Measurements from ENCODE around the gene CPT1C.

CPT1C gene

GRCh38 chr19:49683814-49684250 lies 7.1 kb upstream of the CPT1C start:
- H4K12ac ChIP-seq (ENCODE audit: low read depth, low read length): no peak overlapping the region
- no CpG with 5 or more reads among the region's 18 CpGs for WGBS (ENCODE audit: extremely low coverage, insufficient coverage, insufficient read length)
- no peak overlapping the region for H3K23ac ChIP-seq (ENCODE audit: low read length)

DNA sequence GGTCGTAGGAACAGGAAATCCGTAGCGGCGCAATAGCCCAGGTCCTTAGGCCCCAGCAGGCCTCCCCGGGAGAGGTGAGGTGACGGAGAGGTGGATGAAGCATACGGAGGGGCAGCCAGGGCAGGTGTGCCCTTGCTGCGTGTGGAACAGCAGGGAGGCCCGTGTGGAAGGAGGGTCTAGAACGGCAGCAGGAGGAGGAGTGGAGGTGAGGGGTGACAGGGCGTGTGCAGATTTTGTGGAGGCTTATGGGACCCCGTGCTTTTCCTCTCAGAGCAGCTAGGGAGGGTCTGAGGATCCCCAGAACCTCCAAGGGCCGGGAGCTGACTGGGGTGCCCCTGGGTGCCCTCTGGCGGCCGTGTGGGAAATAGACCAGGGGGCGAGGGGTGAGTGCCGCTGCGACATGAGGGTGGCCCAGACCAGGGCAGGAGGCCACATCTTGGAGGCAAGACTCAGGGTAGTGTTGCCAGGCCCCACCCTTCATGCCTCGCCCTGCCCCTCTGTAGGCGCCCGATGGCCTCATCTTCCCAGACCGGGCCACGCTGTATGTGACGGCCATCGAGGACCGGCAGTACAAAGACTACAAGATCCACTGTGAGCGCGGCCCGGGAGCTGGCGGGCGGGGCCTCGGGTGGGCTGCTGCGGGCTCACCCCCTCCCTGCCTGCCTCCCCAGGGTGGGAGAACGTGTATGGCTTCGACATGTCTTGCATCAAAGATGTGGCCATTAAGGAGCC lies 6.5 kb upstream of the CPT1C start:
- Histone ChIP-seq H3K27ac (ENCODE audit: low read depth, low read length) (no peak overlapping the region), H3K4me3 (ENCODE audit: low read depth, low read length) (no peak overlapping the region), H3K27me3 (ENCODE audit: insufficient read depth, low read length) (no peaks in the 10 kb centered on the region), H3K79me2 (ENCODE audit: control insufficient read depth, insufficient read depth, low read length, poor library complexity) (peaks cover 7% of the 10 kb centered on the region), H3K18ac (ENCODE audit: low read length) (peak overlapping the region; percentile 44), H2BK120ac (ENCODE audit: insufficient read depth, low read length, poor library complexity) (no peak overlapping the region), H4K91ac (ENCODE audit: low read depth, low read length) (no peak overlapping the region), H4K8ac (ENCODE audit: low read depth, low read length) (no peak overlapping the region), H3K23ac (ENCODE audit: low read length) (no peak overlapping the region), H2BK12ac (ENCODE audit: low read length) (no peak overlapping the region), H3K9me3 (ENCODE audit: insufficient read depth, low read depth, low read length) (peaks cover 2% of the 10 kb centered on the region), H3K14ac (ENCODE audit: low read length) (no peak overlapping the region), H3K4ac (ENCODE audit: low read depth, low read length) (no peak overlapping the region), H4K12ac (ENCODE audit: low read depth, low read length) (no peak overlapping the region), H3K36me3 (ENCODE audit: control insufficient read depth in 1 of 2, insufficient read depth in 2 of 2, low read length in 2 of 2) (peaks cover 72% of the 10 kb centered on the region in 2 experiments), H3K4me1 (ENCODE audit: control insufficient read depth in 1 of 2, insufficient read depth in 2 of 2, low read length in 2 of 2) (peaks cover 5 to 9% of the 10 kb centered on the region in 2 experiments), H3K4me2 (ENCODE audit: low read length) (no peak overlapping the region), H2AK5ac (ENCODE audit: low read length) (no peak overlapping the region), H2BK5ac (ENCODE audit: low read depth, low read length, poor library complexity) (no peak overlapping the region), H2AFZ (ENCODE audit: insufficient read depth, low read length, poor library complexity) (no peak overlapping the region), H3K9ac (ENCODE audit: low read length) (no peak overlapping the region), H3K79me1 (ENCODE audit: low read length) (no peaks in the 10 kb centered on the region)
- no peak for DNase-seq
- WGBS (ENCODE audit: extremely low coverage, insufficient coverage, insufficient read length): no CpG with 5 or more reads among the region's 35 CpGs

More at GRCh38 chr19:49683814-49684250, 7.1 kb upstream of the CPT1C start:
- no peak overlapping the region for H2BK120ac ChIP-seq (ENCODE audit: insufficient read depth, low read length, poor library complexity)
- H2AK5ac ChIP-seq (ENCODE audit: low read length): no peak overlapping the region
- H3K9ac ChIP-seq (ENCODE audit: low read length): no peak overlapping the region
- no peak overlapping the region for H2BK12ac ChIP-seq (ENCODE audit: low read length)
- no peak overlapping the region for H4K91ac ChIP-seq (ENCODE audit: low read depth, low read length)
- peaks cover 5 to 10% of the 10 kb centered on the region in 2 experiments for H3K4me1 ChIP-seq (ENCODE audit: control insufficient read depth in 1 of 2, insufficient read depth in 2 of 2, low read length in 2 of 2)
- H2BK5ac ChIP-seq (ENCODE audit: low read depth, low read length, poor library complexity): no peak overlapping the region
- H3K79me2 ChIP-seq (ENCODE audit: control insufficient read depth, insufficient read depth, low read length, poor library complexity): peaks cover 12% of the 10 kb centered on the region
- H3K9me3 ChIP-seq (ENCODE audit: insufficient read depth, low read depth, low read length): peaks cover 2% of the 10 kb centered on the region
- peaks cover 68 to 71% of the 10 kb centered on the region in 2 experiments for H3K36me3 ChIP-seq (ENCODE audit: control insufficient read depth in 1 of 2, insufficient read depth in 2 of 2, low read length in 2 of 2)
- H2AFZ ChIP-seq (ENCODE audit: insufficient read depth, low read length, poor library complexity): no peak overlapping the region
- H3K4me2 ChIP-seq (ENCODE audit: low read length): no peak overlapping the region
- no peak overlapping the region for H4K8ac ChIP-seq (ENCODE audit: low read depth, low read length)
- no peaks in the 10 kb centered on the region for H3K79me1 ChIP-seq (ENCODE audit: low read length)
- H3K27me3 ChIP-seq (ENCODE audit: insufficient read depth, low read length): no peaks in the 10 kb centered on the region
- no peak overlapping the region for H3K27ac ChIP-seq (ENCODE audit: low read depth, low read length)
- H3K4me3 ChIP-seq (ENCODE audit: low read depth, low read length): no peak overlapping the region
- no peak overlapping the region for H3K18ac ChIP-seq (ENCODE audit: low read length)
- H3K4ac ChIP-seq (ENCODE audit: low read depth, low read length): no peak overlapping the region
- DNase-seq: no peak
- H3K14ac ChIP-seq (ENCODE audit: low read length): no peak overlapping the region

GRCh38 chr19:49684983-49685553 lies 5.8 kb upstream of the CPT1C start:
- H4K12ac ChIP-seq (ENCODE audit: low read depth, low read length): no peak overlapping the region
- peaks cover under 1% of the 10 kb centered on the region for H3K79me2 ChIP-seq (ENCODE audit: control insufficient read depth, insufficient read depth, low read length, poor library complexity)
- H3K18ac ChIP-seq (ENCODE audit: low read length): no peak overlapping the region
- no peak overlapping the region for H2BK5ac ChIP-seq (ENCODE audit: low read depth, low read length, poor library complexity)
- H2BK12ac ChIP-seq (ENCODE audit: low read length): no peak overlapping the region
- no peak overlapping the region for H3K14ac ChIP-seq (ENCODE audit: low read length)
- peaks cover 2% of the 10 kb centered on the region for H3K79me1 ChIP-seq (ENCODE audit: low read length)
- H3K27me3 ChIP-seq (ENCODE audit: insufficient read depth, low read length): no peaks in the 10 kb centered on the region
- H3K4me2 ChIP-seq (ENCODE audit: low read length): no peak overlapping the region
- H2AFZ ChIP-seq (ENCODE audit: insufficient read depth, low read length, poor library complexity): no peak overlapping the region
- H2AK5ac ChIP-seq (ENCODE audit: low read length): no peak overlapping the region
- H3K4me3 ChIP-seq (ENCODE audit: low read depth, low read length): no peak overlapping the region
- H3K27ac ChIP-seq (ENCODE audit: low read depth, low read length): no peak overlapping the region
- H3K36me3 ChIP-seq (ENCODE audit: control insufficient read depth in 1 of 2, insufficient read depth in 2 of 2, low read length in 2 of 2): peaks cover 72% of the 10 kb centered on the region in 2 experiments
- peaks cover 2% of the 10 kb centered on the region for H3K9me3 ChIP-seq (ENCODE audit: insufficient read depth, low read depth, low read length)
- H3K23ac ChIP-seq (ENCODE audit: low read length): no peak overlapping the region
- H2BK120ac ChIP-seq (ENCODE audit: insufficient read depth, low read length, poor library complexity): no peak overlapping the region
- H4K8ac ChIP-seq (ENCODE audit: low read depth, low read length): no peak overlapping the region
- H4K91ac ChIP-seq (ENCODE audit: low read depth, low read length): no peak overlapping the region
- H3K4ac ChIP-seq (ENCODE audit: low read depth, low read length): no peak overlapping the region
- H3K4me1 ChIP-seq (ENCODE audit: control insufficient read depth in 1 of 2, insufficient read depth in 2 of 2, low read length in 2 of 2): peaks cover 10 to 13% of the 10 kb centered on the region in 2 experiments
- no peak for DNase-seq
- WGBS (ENCODE audit: extremely low coverage, insufficient coverage, insufficient read length): no CpG with 5 or more reads among the region's 13 CpGs
- H3K9ac ChIP-seq (ENCODE audit: low read length): no peak overlapping the region

DNA sequence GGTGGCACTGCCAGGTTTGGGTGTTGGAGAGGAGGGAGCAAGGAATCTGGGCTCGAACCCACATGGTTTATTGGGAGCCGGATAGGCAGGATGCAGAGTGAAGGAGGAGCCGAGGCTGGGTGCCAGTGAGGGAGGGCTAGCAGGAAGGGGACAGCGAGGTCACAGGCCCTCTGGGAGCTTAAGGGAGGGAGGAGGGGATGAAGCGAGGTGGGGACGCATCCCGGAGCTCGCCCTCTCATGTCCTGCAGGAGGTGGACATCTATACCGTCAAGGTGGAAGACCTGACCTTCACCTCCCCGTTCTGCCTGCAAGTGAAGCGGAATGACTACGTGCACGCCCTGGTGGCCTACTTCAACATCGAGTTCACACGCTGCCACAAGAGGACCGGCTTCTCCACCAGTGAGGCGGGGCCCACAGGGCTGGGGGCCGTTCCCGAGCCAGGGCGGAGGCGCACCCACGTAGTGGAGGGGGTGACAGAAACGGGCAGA lies 5.0 kb upstream of the CPT1C start:
- H3K18ac ChIP-seq (ENCODE audit: low read length): no peak overlapping the region
- H3K27me3 ChIP-seq (ENCODE audit: insufficient read depth, low read length): no peaks in the 10 kb centered on the region
- peaks cover 69 to 70% of the 10 kb centered on the region in 2 experiments for H3K36me3 ChIP-seq (ENCODE audit: control insufficient read depth in 1 of 2, insufficient read depth in 2 of 2, low read length in 2 of 2)
- no CpG with 5 or more reads among the region's 23 CpGs for WGBS (ENCODE audit: extremely low coverage, insufficient coverage, insufficient read length)
- peaks cover 3% of the 10 kb centered on the region for H3K79me1 ChIP-seq (ENCODE audit: low read length)
- no peak overlapping the region for H2AFZ ChIP-seq (ENCODE audit: insufficient read depth, low read length, poor library complexity)
- H2BK5ac ChIP-seq (ENCODE audit: low read depth, low read length, poor library complexity): no peak overlapping the region
- peaks cover 2% of the 10 kb centered on the region for H3K9me3 ChIP-seq (ENCODE audit: insufficient read depth, low read depth, low read length)
- no peak overlapping the region for H3K14ac ChIP-seq (ENCODE audit: low read length)
- H3K4me2 ChIP-seq (ENCODE audit: low read length): no peak overlapping the region
- no peak overlapping the region for H4K8ac ChIP-seq (ENCODE audit: low read depth, low read length)
- H2AK5ac ChIP-seq (ENCODE audit: low read length): no peak overlapping the region
- H3K9ac ChIP-seq (ENCODE audit: low read length): no peak overlapping the region
- peaks cover 8 to 14% of the 10 kb centered on the region in 2 experiments for H3K4me1 ChIP-seq (ENCODE audit: control insufficient read depth in 1 of 2, insufficient read depth in 2 of 2, low read length in 2 of 2)
- H4K12ac ChIP-seq (ENCODE audit: low read depth, low read length): no peak overlapping the region
- H3K4ac ChIP-seq (ENCODE audit: low read depth, low read length): no peak overlapping the region
- no peak overlapping the region for H3K27ac ChIP-seq (ENCODE audit: low read depth, low read length)
- H2BK12ac ChIP-seq (ENCODE audit: low read length): no peak overlapping the region
- no peak overlapping the region for H4K91ac ChIP-seq (ENCODE audit: low read depth, low read length)
- H3K4me3 ChIP-seq (ENCODE audit: low read depth, low read length): no peak overlapping the region
- no peak for DNase-seq
- no peak overlapping the region for H2BK120ac ChIP-seq (ENCODE audit: insufficient read depth, low read length, poor library complexity)
- H3K79me2 ChIP-seq (ENCODE audit: control insufficient read depth, insufficient read depth, low read length, poor library complexity): no peaks in the 10 kb centered on the region
- no peak overlapping the region for H3K23ac ChIP-seq (ENCODE audit: low read length)
